Activated T-helper 1 cell treated with Interleukin-2 at 50 U/mL for 16 hours (primary cell): ENCODE measurements around the gene WBP2NL.
"Not testable (repeated sequence)": the region's sequence is repeated elsewhere in the genome, so short reads cannot be mapped to it uniquely, and the experiment has no call there.

Source experiments
- DNase-seq: peaks from one replicate; pipeline ENCODE4 v3.0.0-alpha.2; 2020; ENCODE audit warnings: low read depth

Gene WBP2NL

DNA sequence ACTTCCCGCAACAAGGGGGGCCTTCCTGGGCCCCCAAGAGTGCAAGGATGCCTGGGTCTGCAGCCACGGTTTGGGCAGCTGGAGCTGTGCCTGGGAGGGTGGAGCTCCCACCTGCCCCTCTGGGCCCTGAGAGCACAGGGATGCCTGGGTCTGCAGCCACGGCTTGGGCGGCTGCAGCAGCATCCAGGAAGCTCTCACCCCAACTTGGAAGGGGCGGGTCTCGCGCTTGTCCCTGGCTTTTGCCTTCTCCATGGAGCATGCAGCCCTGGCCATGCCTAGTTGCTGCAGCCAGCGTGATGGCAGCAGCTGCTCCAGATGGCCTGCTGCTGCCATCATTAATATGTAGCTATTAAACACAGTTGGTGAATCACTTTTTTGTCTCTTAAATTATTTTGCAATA, 36.7 kb downstream of the WBP2NL start:
- no peak for DNase-seq

DNA sequence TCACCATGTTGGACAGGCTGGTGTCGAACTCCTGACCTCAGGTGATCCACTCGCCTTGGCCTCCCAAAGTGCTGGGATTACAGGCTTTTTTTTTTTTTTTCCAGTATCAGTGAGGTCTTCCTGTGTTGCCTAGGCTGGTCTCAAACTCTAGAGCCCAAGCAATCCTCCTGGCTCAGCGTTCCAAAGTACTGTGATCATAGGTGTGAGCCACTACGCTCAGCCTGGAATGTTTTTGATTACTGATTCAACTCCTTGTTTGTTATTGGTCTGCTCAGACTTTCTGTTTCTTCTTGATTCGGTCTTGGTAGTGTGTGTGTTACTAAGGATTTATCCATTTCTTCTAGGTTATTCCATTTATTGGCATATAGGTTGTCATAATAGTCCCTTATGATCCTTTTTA, 40.7 kb downstream of the WBP2NL start:
- DNase-seq: no peak

- no peak for DNase-seq
These were observed 43.2 kb downstream of the WBP2NL start for GRCh38 chr22:42041784-42042183.

DNA sequence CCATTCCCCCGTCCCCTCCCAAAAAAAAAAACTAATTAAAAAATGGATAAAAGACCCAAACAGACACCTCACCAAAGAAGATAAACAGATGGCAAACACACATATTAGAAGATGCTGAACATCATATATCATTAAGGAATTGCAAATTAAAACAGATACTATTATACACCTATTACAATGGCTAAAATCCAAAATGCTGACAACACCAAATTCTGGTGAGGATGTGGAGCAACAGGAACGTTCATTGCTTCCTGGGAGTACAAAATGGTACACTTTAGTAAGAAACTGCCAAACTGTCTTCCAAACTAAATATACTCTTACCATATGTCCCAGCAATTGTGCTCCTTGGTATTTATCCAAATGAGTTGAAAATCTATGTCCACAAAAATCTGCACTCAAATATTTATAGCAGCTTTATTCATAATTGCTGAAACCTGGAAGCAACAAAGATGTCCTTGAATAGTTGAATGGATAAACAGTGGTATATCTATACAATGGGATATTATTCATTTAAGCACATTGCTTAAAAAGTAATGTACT, 52.1 kb downstream of the WBP2NL start:
- DNase-seq: no peak

DNA sequence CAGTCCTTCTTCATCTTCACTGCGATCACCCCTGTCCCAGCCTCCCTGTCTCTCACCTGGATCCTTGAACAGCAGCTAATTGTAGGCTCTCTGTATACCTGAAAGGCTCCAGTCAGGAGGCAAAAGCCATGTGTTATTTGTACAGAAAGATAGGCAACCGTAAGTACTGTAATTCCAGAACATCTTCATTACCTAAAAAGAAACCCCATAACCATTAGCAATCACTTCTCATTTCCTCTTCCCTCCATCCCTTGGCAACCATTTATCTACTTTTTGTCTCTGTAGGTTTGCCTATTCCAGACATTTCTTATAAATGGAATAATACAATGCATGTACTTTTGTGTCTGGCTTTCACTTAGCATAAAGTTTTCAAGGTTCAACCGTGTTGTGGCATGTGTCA, 54.2 kb downstream of the WBP2NL start:
- DNase-seq: no peak

DNA sequence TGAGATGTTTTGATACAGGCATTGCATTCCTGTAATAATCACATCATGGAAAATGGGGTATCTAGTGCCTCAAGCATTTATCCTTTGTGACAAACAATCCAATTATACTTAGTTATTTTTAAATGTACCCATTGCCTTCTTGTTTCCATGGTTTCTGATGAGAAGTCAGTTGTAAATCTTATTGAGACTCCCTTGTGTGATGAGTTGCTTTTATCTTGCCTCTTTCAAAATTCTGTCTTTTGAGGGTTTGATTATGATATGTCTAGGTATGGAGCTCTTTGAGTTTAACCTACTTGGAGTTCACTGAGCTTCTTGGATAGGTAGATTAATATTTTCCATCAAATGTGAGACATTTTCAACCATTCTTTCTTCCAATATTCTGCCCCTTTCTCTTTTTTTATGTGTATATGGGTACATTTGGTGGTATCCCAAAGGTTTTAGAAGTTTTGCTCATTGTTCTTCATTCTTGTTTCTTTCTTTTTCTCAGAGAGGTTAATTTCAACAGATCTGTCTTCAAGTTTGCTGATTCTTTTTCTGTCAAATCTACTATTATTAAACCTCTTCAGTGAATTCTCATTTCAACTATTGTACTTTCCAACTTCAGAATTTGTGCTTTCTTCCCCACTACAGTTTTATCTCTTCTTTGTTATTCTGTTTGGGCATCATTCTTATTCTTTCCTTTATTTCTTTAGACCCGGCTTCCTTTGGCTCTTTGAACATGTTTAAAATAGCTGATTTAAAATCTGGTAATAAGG, 58.3 kb downstream of the WBP2NL start:
- DNase-seq: no peak

- DNase-seq: no peak
These were observed 61.9 kb downstream of the WBP2NL start for GRCh38 chr22:42060489-42060888.

GRCh38 chr22:42061041-42061440, 62.5 kb downstream of the WBP2NL start:
- DNase-seq: no peak

GRCh38 chr22:42062506-42063170, 64.0 kb downstream of the WBP2NL start:
- no peak for DNase-seq

GRCh38 chr22:42064629-42065028, 66.0 kb downstream of the WBP2NL start:
- DNase-seq: no peak

DNA sequence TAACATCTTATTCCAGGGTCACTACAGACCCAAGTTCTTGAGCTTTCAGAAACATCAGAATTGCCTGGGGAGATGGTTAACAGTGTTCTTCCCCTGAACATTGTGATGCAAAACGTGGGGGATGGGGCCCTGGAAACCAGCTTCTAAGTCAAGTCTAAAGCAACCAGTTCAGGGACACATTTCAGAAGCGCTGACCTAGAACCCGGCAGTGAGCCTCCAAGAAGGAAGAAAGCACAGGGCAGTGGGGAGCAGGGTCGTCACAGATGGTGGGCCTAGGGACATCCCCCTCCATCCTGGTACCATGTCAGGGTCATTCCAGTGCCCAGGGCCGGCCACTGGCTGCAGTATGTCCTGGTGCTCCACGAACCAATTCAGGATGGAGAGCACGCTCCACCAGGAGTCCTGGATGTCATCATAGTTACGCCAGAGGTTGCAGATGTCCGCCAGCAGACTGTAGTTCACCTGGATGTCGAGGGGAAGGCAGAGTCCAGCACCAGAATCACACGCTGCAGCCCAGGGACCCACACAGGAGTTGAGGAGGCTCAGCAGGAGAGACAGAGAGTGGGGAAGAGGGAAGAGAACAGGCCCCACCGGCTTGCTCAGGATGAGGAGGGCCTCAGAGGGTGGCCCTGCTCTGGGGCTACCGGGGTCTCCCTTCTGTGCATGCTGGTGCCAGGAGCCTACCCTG, 67.0 kb downstream of the WBP2NL start:
- no peak for DNase-seq

DNA sequence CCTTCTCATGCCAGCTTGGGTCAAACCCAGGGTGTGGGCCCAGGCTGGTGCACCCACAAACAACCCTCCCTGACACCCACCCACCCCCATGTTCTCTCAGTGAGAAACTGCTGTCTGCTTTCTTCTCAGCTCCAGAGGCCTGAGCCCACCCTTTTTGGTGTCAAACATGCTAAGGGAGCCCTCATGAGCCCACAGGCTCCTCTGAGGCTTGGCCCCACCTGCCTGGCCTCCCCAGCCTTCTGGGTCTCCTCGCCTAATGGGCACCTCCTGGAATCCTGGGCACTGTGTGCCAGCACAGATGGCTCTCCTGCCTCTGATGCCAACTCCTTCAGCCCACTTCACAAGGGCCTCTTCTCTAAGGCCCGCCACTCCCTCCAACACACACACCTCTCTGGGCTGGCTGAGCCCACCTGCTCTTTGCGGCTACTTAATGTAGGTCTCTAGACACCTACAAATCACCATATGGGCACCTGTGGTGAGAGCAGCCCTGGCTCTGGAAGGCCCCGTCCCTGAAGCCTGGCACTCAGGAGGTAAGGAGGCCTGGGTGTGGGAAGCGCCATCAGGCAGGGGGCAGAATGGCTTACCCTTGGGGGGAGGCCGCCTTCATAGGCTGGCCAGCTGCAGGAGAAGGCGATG, 67.7 kb downstream of the WBP2NL start:
- DNase-seq: no peak

DNA sequence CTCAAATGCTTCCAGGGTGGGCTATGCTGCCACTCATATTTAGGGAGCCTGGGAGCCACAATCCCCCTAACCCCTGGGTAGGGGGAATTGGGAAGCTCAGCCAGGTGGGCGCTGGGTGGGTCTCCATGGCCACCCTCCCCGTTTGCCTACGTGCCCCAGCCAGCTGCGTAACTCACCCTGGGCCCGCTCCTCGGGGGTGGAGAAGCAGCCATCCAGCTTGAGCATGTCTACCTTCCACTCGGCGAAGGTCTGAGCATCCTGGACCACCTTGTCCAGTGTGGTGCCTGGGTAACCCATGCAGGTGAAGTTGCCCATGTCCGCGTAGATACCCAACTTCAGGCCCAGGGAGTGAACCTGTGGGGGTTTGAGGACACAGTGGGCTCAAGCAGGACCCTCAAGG, 68.3 kb downstream of the WBP2NL start:
- no peak for DNase-seq

DNA sequence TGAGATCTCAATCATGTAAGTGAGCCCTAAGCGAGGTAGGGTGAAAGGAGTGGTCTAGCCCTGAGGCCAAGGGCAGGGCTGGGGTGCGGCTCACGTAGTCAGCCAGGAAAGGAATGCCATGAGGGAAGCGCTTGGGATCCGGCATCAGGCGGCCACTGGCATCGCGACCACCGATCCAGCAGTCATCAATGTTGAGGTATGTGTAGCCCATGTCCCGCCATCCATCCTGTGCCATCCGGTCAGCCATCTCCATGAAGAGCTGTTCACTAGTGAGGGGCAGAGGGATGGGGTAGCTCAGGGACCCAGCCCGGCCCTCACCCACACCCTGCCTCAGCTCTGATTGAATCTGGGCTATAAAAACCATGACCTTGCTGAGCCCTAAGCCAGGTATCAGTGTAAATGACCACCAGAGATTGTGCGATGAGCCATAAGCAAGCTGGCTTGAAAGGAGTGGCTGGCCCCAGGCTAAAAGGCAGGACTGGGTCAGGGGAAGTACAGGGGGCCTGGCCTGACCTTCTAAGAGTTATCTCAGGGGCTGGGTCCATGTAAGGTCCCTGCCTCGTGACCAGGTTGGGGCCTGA, 69.2 kb downstream of the WBP2NL start:
- no peak for DNase-seq

GRCh38 chr22:42068291-42068690, 69.7 kb downstream of the WBP2NL start:
- no peak for DNase-seq

DNA sequence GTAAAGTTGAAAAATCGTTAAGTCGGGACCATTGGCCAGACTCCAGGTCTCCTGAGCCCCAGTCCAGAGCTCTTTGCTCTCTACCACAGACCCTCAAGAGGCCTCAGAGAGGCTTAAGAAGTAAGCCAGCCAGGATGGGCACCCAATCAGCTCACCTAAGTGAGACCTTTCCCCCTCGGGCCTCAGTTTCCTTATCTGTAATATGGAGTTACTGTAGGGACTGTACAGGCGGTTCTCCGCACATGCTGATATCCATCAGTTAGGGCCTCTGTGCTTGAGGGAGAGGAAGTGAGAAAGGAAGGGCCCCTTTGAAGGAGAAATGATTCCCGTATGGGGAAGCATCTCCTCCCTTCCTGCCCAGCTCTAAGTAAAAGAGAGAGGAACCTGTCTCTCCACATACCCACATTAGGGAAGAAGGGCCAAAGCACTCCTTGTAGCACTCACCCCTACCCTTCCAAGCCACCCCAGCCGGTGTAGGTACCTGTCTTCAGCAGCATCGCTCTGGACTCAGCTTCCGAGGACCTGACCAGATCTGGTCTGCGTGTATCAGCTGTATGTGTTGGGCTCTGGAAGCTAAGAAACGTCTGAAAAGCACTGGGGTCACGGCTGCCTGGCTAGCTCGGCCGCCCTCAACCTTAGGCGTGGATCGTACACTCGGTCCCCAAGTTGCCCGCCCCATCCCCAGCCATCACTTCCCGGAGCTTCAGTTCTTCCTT, 71.4 kb downstream of the WBP2NL start:
- DNase-seq: no peak

- peak; percentile 79 for DNase-seq
These were observed 72.2 kb downstream of the WBP2NL start, which contains the start of gene NAGA for GRCh38 chr22:42070517-42071422. TSS of gene NAGA (minus strand) at chr22:42070812. CDS start at chr22:42070297, 515 bp downstream.

DNA sequence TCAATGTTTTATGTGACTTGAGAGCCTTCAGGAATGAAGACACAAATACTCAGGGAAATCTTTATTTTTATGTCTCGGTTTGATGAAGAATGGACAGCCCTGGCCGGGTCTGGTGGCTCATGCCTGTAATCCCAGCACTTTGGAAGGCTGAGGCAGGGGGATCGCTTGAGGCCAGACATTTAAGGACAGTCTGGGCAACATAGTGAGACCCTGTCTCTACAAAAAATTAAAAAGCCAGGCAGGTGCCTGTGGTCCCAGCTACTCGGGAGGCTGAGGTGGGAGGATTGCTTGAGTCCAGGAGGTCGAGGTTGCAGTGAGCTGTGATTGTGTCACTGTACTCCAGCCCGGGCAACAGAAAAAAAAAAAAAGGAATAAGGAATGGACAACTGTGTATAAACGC, 72.9 kb downstream of the WBP2NL start:
- not testable (repeated sequence) for DNase-seq

DNA sequence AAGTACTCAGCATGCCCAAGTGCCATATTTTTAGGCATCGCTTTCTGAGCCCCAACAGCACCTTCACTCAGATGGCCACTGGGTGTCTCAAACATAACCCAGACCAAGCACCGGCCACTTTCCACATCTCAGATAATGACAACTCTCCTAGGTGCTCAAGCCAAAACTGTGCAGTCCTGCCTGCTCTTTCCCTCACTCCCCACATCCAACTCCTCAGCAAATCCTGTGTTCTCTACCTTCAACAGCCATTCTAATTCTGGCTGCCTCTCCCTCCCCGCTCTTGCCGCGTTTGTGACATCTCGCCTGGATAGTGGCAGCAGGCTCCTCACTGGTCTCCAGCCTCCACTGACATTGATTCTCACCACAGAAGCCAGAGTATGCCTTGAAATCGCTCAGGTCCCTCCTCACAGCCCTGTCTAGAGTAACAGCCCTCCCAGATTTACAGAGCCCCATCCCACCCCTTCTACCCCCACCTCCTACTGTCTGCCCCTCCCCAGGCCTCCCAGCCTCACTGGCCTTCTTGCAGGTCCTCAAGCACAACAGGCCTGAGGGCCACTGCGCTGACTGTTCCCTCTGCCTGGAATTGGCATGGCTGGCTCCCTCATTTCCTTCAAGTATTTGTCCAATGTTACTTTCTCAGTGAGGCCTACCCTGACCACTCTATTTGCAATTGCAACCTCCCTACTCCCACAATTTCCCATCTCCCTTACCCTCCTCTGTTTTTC, 74.2 kb downstream of the WBP2NL start:
- DNase-seq: no peak
